Kidney epithelial cell (primary cell): ENCODE data around the gene ZCCHC14. TPM values are rescaled to one million over a fixed set of nuclear protein-coding genes. Genes with fewer than 3 reads are reported as not detected.
"Not testable (repeated sequence)": the region's sequence is repeated elsewhere in the genome, so short reads cannot be mapped to it uniquely, and the experiment has no call there.

Experiments
- DNase-seq: peaks from one replicate; pipeline ENCODE4 v3.0.0-alpha.2; 2010; ENCODE audit warnings: low read depth
- H3K27me3 ChIP-seq: 2 replicates; pipeline ENCODE4 v1.6.0; 2011; ENCODE audit warnings: low read length; ENCODE audit not compliant: control insufficient read depth, insufficient read depth
- H3K36me3 ChIP-seq: 2 replicates; pipeline ENCODE4 v1.5.1; 2011; ENCODE audit warnings: low read length; ENCODE audit not compliant: control insufficient read depth, insufficient read depth
- H3K4me3 ChIP-seq: 2 replicates; pipeline ENCODE4 v1.5.1; 2011; ENCODE audit warnings: low read depth, mild to moderate bottlenecking, control low read depth, low read length
- CTCF ChIP-seq: IDR thresholded peaks from 2 replicates; pipeline ENCODE4 v1.5.1; 2011; ENCODE audit warnings: mild to moderate bottlenecking, moderate library complexity, low read length, control low read depth, inconsistent platforms; ENCODE audit not compliant: insufficient read depth, poor library complexity, severe bottlenecking
- total RNA-seq: library from RNA; depleted of rRNA; stranded (reverse); fragments of >200 nt; gene quantifications from 2 replicates; pipeline ENCODE4 v1.2.3, GENCODE V29; 2015

Gene ZCCHC14
- total RNA-seq, 1 donor from 2014 or later: 34.6 TPM

DNA sequence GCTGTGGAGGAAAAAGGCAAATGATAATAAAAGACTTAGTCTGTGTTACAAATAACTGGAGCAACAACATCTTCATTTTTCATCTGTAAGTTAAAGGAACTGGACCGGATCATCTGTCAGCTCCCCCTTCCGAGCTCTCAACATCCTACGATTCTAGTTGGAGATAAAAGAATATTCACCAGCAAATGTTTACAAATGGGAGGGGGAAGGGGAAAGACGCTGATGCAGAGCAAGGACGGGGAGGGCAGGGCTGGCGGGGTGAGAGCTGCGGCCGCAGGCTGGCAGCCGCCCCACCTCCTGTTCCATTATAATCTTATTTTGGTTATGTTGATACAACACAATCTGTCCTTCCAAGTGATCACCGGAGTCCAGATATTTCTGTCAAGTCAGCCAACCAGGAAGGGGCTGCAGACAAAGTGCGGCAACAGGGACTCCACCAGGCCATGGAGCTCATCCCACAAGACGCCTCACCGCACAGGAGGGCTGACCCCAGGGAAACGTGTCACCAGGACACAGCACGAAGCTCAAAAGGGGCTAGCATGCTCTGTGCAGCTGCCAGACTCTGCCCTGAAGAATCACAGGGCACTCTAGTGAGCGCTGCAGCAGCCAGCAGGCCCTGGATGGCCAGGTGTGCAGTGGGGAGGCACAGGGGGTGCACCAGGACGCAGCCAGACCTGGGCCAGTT is 128.9 kb downstream of the ZCCHC14 start:
- DNase-seq: no peak
- no peaks in the 10 kb centered on the region for H3K27me3 ChIP-seq
- no peak overlapping the region for H3K4me3 ChIP-seq
- TF ChIP-seq CTCF: no peak
- H3K36me3 ChIP-seq: no peaks in the 10 kb centered on the region

- not testable (repeated sequence) for H3K27me3 ChIP-seq, H3K4me3 ChIP-seq, H3K36me3 ChIP-seq, DNase-seq
Measured at GRCh38 chr16:87362828-87363559, 129.8 kb downstream of the ZCCHC14 start.

- DNase-seq: no peak
- Histone ChIP-seq H3K36me3 (no peaks in the 10 kb centered on the region), H3K4me3 (no peak overlapping the region), H3K27me3 (no peaks in the 10 kb centered on the region)
- TF ChIP-seq CTCF: no peak
Measured at GRCh38 chr16:87361916-87362619, 130.8 kb downstream of the ZCCHC14 start.

GRCh38 chr16:87360862-87361610 is 131.8 kb downstream of the ZCCHC14 start:
- Histone ChIP-seq H3K36me3 (no peaks in the 10 kb centered on the region), H3K27me3 (no peaks in the 10 kb centered on the region), H3K4me3 (no peak overlapping the region)
- DNase-seq: no peak
- TF ChIP-seq CTCF: no peak

- DNase-seq: no peak
- TF ChIP-seq CTCF: no peak
- no peaks in the 10 kb centered on the region for H3K27me3 ChIP-seq
- H3K36me3 ChIP-seq: no peaks in the 10 kb centered on the region
- H3K4me3 ChIP-seq: no peak overlapping the region
Measured at GRCh38 chr16:87359121-87359520, 133.7 kb downstream of the ZCCHC14 start.

DNA sequence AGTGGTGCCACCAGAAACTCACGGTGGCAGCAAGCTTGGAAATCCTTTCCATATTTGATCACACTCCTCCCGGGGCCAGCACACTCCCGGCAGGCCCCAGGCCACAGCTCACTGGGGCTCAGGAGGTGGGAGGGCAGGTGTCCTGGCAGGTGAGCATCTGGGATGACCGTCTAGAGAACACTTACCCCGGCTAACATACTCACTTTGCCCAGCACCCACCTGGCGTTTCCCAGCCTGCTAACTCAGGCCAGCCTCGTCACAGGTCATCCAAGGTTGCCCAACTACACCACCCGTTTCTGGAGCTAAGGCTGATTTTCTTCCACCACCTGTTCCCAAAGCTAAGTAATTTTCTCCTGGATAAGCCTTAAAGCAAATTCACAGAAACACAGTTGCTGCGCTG is 134.1 kb downstream of the ZCCHC14 start:
- Histone ChIP-seq H3K36me3 (no peaks in the 10 kb centered on the region), H3K4me3 (no peak overlapping the region), H3K27me3 (no peaks in the 10 kb centered on the region)
- no peak for TF ChIP-seq CTCF
- DNase-seq: no peak
